DMS153 (cell line): ENCODE data around the gene SLC30A3.

Source experiments
- DNase-seq: peaks from one replicate; lab custom pipeline; 2025; lab: John Stamatoyannopoulos, UW

SLC30A3 gene

GRCh38 chr2:27204566-27204965 is 58.3 kb downstream of the SLC30A3 start:
- DNase-seq: no peak

GRCh38 chr2:27203741-27204140 is 59.1 kb downstream of the SLC30A3 start:
- DNase-seq: no peak
